Heart right ventricle (tissue), 16 donors: ENCODE data around the gene HRC. TPM values are rescaled to one million over a fixed set of nuclear protein-coding genes. Genes with fewer than 3 reads are reported as not detected.

Source experiments
- ATAC-seq, 8 donors: fragments of 200-7000 bp; cut with Tn5 transposase; one replicate each; pipeline ENCODE4 v1.9.1; 2020; ENCODE audit warnings: mild to moderate bottlenecking in 8 of 8, moderate library complexity in 8 of 8, moderate number of reproducible peaks in 1 of 8
- DNase-seq, 2 donors: peaks; one replicate each; pipeline ENCODE4 v3.0.0-alpha.2; 2020
- H3K27ac ChIP-seq, 10 donors: fragments of 200-600 bp; sonication (generic) in 2 of 10; one replicate each; pipeline versions ENCODE4 v1.5.0 to v1.8.0; 2020 to 2022; ENCODE audit warnings: mild to moderate bottlenecking in 3 of 10
- H3K27me3 ChIP-seq, 7 donors: fragments of 200-600 bp; one replicate each; pipeline ENCODE4 v1.8.0; 2021 to 2022; ENCODE audit warnings: mild to moderate bottlenecking in 2 of 7
- H3K36me3 ChIP-seq, 9 donors: fragments of 200-600 bp; sonication (generic) in 1 of 9; one replicate each; pipeline versions ENCODE4 v1.5.0 to v1.8.0; 2020 to 2022; ENCODE audit warnings: mild to moderate bottlenecking in 2 of 9
- H3K4me1 ChIP-seq, 9 donors: fragments of 200-600 bp; sonication (generic) in 1 of 9; one replicate each; pipeline versions ENCODE4 v1.5.0 to v1.8.0; 2020 to 2022; ENCODE audit warnings: mild to moderate bottlenecking in 4 of 9
- H3K4me3 ChIP-seq, 10 donors: fragments of 200-600 bp; sonication (generic) in 2 of 10; one replicate each; pipeline versions ENCODE4 v1.5.0 to v1.8.0; 2020 to 2022; ENCODE audit warnings: mild to moderate bottlenecking in 7 of 10, moderate library complexity in 2 of 10
- H3K9me3 ChIP-seq, 11 donors: fragments of 200-600 bp in 10 of 11; sonication (generic) in 2 of 11; one replicate each; pipeline versions ENCODE4 v1.5.0 to v1.8.0; 2013 to 2022; ENCODE audit warnings: mild to moderate bottlenecking in 2 of 11, control low read depth in 1 of 11, moderate library complexity in 1 of 11
- CTCF ChIP-seq, 9 donors: fragments of 200-600 bp; sonication (generic) in 2 of 9; IDR thresholded peaks; one replicate each; pipeline versions ENCODE4 v1.5.0 to v1.8.0; 2021 to 2022; ENCODE audit warnings: antibody characterized with exemption in 9 of 9, mild to moderate bottlenecking in 5 of 9, moderate library complexity in 1 of 9
- WGBS, 2 donors: extraction: QIAGEN DNeasy Blood & Tissue Kit; methylation state at CpG; one replicate each; pipeline ENCODE4 v1.1.7; 2013; ENCODE audit warnings: inconsistent platforms in 1 of 2; 5-methylcytosine and 5-hydroxymethylcytosine counted together
- intact Hi-C, 10 donors: fragments of 100-400 bp; cut with DNase I; formaldehyde crosslinking; loops; one replicate each; pipeline versions ENCODE4 v1.11.1 to v1.14.2; 2022
- polyA plus RNA-seq, 2 donors: library from polyadenylated mRNA; stranded (reverse); fragments of 200-250 nt; gene quantifications; one replicate each; pipeline ENCODE4 v1.2.3, GENCODE V29; 2013
- total RNA-seq, 10 donors: library from RNA; stranded (reverse); fragmentation: NEBNext Ultra II Directional in 3 of 10; extraction: Animal tissue kit (Norgen Biotek cat#: 25700) in 3 of 10; gene quantifications; one replicate each; pipeline versions ENCODE4 v1.2.1 to v1.2.4, GENCODE V29; 2021 to 2023
- donor health status: Arrhythmogenic right ventricular cardiomyopathy.
- donor health status: ischemic (EF 13 %, LVEDD 7.1; RV severe dilation, severe dysfunction).
- donor health status: healthy with polysubstance abuse.
- donor health status: DM: no; HTN: yes; CAD: no.
- donor health status: DM: no; HTN: no; CAD: no.
- donor health status: ischemic (EF 25% LVEDD 6.9; RV normal size, moderate dysfunction).
- donor health status: ischemic (EF 25% LVEDD 5.7; RV mildly dilated, moderate dysfunction).
- donor health status: healthy.
- donor health status: DM: yes; HTN: yes; CAD: no.
- donor health status: Ischemic cardiomyopathy.
- donor health status: ischemic (EF 35%, LVEDD 5.7; RV mildly dilated, moderate dysfunction).
- donor health status: nonischemic (EF 11% LVEDD 7.7; RV severe dilation, severe dysfunction).
- donor health status: DM: yes; HTN: yes; CAD: no.
- donor health status: PGD.
- donor health status: ischemic (EF 29% LVEDD 5.4; RV normal size, mild dysfunction).
- donor health status: nonischemic (EF 23%, LVEDD 6.1; RV moderate dilation, normal function).

HRC gene
- total and polyA plus RNA-seq, 12 donors, result 331 to 1,557 (median 1,008) TPM

- H3K36me3 ChIP-seq, result no peaks in the 10 kb centered on the region
- intact Hi-C loops, result loop anchor here in 3 of 10 donors (5.0 to 10.0 kb wide), 3 partner anchors 36 to 158 kb away; partner anchors contain the start of genes C19orf73 (in 1 of the 3), GYS1 (in 1 of the 3), PPFIA3 (in 1 of the 3) and RUVBL2 (in 1 of the 3)
- H3K27ac ChIP-seq, result peak overlapping the region in 8 of 10 donors; percentile 27 to 97 (median 86)
- H3K9me3 ChIP-seq, result no peaks in the 10 kb centered on the region
- DNase-seq (no peak), ATAC-seq (no peak)
- H3K27me3 ChIP-seq, result peaks cover 0 to 46% (median 0%) of the 10 kb centered on the region in 7 donors
- TF ChIP-seq CTCF (IDR thresholded peaks at IDR 0.05), result no peak
- H3K4me1 ChIP-seq, result peaks cover 5 to 41% (median 32%) of the 10 kb centered on the region in 9 donors
- 57 to 64% methylated on average over 10 of the region's 10 CpGs for WGBS, 2 donors
- H3K4me3 ChIP-seq, result peak overlapping the region; percentile 25 to 91 (median 64)
Observed at GRCh38 chr19:49153167-49153809, 1.9 kb downstream of the HRC start.

GRCh38 chr19:49152119-49152550 lies 3.1 kb downstream of the HRC start:
- Histone ChIP-seq H3K27ac (peak overlapping the region in 8 of 10 donors; percentile 55 to 97 (median 88)), H3K27me3 (peaks cover 0 to 37% (median 0%) of the 10 kb centered on the region in 7 donors), H3K4me3 (peak overlapping the region; percentile 0 to 91 (median 64)), H3K9me3 (no peaks in the 10 kb centered on the region), H3K4me1 (peaks cover 5 to 44% (median 29%) of the 10 kb centered on the region in 9 donors), H3K36me3 (no peaks in the 10 kb centered on the region)
- intact Hi-C loops, result loop anchor here in 3 of 10 donors (5.0 to 10.0 kb wide), 3 partner anchors 35 to 157 kb away; partner anchors contain the start of genes C19orf73 (in 1 of the 3), GYS1 (in 1 of the 3), PPFIA3 (in 1 of the 3) and RUVBL2 (in 1 of the 3)
- ATAC-seq (no peak), DNase-seq (no peak)
- WGBS, 2 donors, result 12 to 20% methylated on average over 10 of the region's 10 CpGs
- TF ChIP-seq CTCF (IDR thresholded peaks at IDR 0.05), result no peak

GRCh38 chr19:49151267-49152118 lies 3.7 kb downstream of the HRC start:
- peak; percentile 57 to 70 for DNase-seq
- Histone ChIP-seq H3K36me3 (no peaks in the 10 kb centered on the region), H3K4me1 (peaks cover 5 to 48% (median 32%) of the 10 kb centered on the region in 9 donors), H3K9me3 (no peaks in the 10 kb centered on the region), H3K27me3 (peaks cover 0 to 37% (median 0%) of the 10 kb centered on the region in 7 donors), H3K27ac (peak overlapping the region in 8 of 10 donors; percentile 55 to 97 (median 88)), H3K4me3 (peak overlapping the region; percentile 0 to 91 (median 69))
- intact Hi-C loops, result loop anchor here in 3 of 10 donors (5.0 to 10.0 kb wide), 3 partner anchors 34 to 157 kb away; partner anchors contain the start of genes C19orf73 (in 1 of the 3), GYS1 (in 1 of the 3), PPFIA3 (in 1 of the 3) and RUVBL2 (in 1 of the 3)
- TF ChIP-seq CTCF (IDR thresholded peaks at IDR 0.05), result no peak
- peak in 1 of 8 donors; percentile 1 for ATAC-seq
- 9 to 10% methylated on average over 45 of the region's 45 CpGs for WGBS, 2 donors

GRCh38 chr19:49150944-49151243 lies 4.3 kb downstream of the HRC start:
- H3K27ac ChIP-seq, result peak overlapping the region in 9 of 10 donors; percentile 79 to 97 (median 86)
- H3K4me1 ChIP-seq, result peaks cover 8 to 54% (median 38%) of the 10 kb centered on the region in 9 donors
- intact Hi-C loops, result loop anchor here in 3 of 10 donors (5.0 to 10.0 kb wide), 3 partner anchors 34 to 156 kb away; partner anchors contain the start of genes C19orf73 (in 1 of the 3), GYS1 (in 1 of the 3), PPFIA3 (in 1 of the 3) and RUVBL2 (in 1 of the 3)

More at GRCh38 chr19:49150944-49151243, 4.3 kb downstream of the HRC start:
- Histone ChIP-seq H3K27me3 (peaks cover 0 to 40% (median 0%) of the 10 kb centered on the region in 7 donors), H3K4me3 (peak overlapping the region; percentile 59 to 91 (median 69)), H3K9me3 (no peaks in the 10 kb centered on the region), H3K36me3 (no peaks in the 10 kb centered on the region)
- no peak for DNase-seq
- WGBS, 2 donors, result 8 to 9% methylated on average over 15 to 16 of the region's 16 CpGs
- no peak for ATAC-seq
- TF ChIP-seq CTCF (IDR thresholded peaks at IDR 0.05), result no peak
